Ovary (tissue), 3 donors: ENCODE results near the gene XYLT1.

ENCODE experiments used
- POLR2A ChIP-seq: fragments of 450-650 bp; IDR thresholded peaks from one replicate; pipeline ENCODE4 v1.6.1; 2017; ENCODE audit warnings: antibody characterized with exemption, mild to moderate bottlenecking, moderate library complexity
- TF ChIP-seq, protein P1 (sequence below), 3 donors: fragments of 450-650 bp in 2 of 3; fragments of 200-600 bp in 1 of 3; IDR thresholded peaks; one replicate each; pipeline versions ENCODE4 v1.5.1 to v1.8.0; 2016 to 2022; ENCODE audit warnings: antibody characterized with exemption in 3 of 3, mild to moderate bottlenecking in 1 of 3
- donor health status: DM: no; HTN: no; CAD: no.

DNA sequence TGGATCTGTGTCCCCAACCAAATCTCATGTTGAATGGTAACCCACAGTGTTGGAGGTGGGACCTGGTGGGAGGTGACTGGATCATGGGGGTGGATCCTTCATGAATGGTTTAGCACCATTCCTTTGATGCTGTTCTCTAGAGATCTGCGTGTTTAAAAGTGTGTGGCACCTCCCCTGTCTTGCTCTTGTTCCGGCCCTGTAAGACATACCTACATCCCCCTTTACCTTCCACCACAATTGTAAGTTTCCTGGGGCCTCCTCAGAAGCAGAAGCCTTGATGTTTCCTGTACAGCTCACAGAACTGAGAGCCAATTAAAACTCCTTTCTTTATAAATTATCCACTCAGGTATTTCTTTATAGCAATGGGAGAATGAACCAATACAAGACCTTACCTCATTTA, 257.7 kb downstream of the XYLT1 start:
- TF ChIP-seq, protein P1, sequence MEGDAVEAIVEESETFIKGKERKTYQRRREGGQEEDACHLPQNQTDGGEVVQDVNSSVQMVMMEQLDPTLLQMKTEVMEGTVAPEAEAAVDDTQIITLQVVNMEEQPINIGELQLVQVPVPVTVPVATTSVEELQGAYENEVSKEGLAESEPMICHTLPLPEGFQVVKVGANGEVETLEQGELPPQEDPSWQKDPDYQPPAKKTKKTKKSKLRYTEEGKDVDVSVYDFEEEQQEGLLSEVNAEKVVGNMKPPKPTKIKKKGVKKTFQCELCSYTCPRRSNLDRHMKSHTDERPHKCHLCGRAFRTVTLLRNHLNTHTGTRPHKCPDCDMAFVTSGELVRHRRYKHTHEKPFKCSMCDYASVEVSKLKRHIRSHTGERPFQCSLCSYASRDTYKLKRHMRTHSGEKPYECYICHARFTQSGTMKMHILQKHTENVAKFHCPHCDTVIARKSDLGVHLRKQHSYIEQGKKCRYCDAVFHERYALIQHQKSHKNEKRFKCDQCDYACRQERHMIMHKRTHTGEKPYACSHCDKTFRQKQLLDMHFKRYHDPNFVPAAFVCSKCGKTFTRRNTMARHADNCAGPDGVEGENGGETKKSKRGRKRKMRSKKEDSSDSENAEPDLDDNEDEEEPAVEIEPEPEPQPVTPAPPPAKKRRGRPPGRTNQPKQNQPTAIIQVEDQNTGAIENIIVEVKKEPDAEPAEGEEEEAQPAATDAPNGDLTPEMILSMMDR (IDR thresholded peaks at IDR 0.05): no peak
- TF ChIP-seq POLR2A: no peak
